ENCODE data around the gene GNAT3.

- TF ChIP-seq, protein P1, sequence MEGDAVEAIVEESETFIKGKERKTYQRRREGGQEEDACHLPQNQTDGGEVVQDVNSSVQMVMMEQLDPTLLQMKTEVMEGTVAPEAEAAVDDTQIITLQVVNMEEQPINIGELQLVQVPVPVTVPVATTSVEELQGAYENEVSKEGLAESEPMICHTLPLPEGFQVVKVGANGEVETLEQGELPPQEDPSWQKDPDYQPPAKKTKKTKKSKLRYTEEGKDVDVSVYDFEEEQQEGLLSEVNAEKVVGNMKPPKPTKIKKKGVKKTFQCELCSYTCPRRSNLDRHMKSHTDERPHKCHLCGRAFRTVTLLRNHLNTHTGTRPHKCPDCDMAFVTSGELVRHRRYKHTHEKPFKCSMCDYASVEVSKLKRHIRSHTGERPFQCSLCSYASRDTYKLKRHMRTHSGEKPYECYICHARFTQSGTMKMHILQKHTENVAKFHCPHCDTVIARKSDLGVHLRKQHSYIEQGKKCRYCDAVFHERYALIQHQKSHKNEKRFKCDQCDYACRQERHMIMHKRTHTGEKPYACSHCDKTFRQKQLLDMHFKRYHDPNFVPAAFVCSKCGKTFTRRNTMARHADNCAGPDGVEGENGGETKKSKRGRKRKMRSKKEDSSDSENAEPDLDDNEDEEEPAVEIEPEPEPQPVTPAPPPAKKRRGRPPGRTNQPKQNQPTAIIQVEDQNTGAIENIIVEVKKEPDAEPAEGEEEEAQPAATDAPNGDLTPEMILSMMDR (IDR thresholded peaks at IDR 0.05; ENCODE audit: borderline replicate concordance, extremely low read depth, low read length, poor library complexity, severe bottlenecking): no peak
- no peak for TF ChIP-seq EZH2 (IDR thresholded peaks at IDR 0.05; ENCODE audit: borderline replicate concordance, low read depth, low read length, severe bottlenecking)
Observed at GRCh38 chr7:80520199-80520598, 8.3 kb upstream of the GNAT3 start.

Data from DND-41 (cell line).